Right renal pelvis (tissue), 4 donors: Measurements from ENCODE around the gene PCSK7. TPM values are rescaled to one million over a fixed set of nuclear protein-coding genes. Genes with fewer than 3 reads are reported as not detected.

Source experiments
- DNase-seq, 4 donors: peaks; one replicate each; pipeline ENCODE4 v3.0.0-alpha.2; 2013; ENCODE audit warnings: low read depth in 4 of 4, low spot score in 3 of 4, missing footprints in 1 of 4
- polyA plus RNA-seq, 4 donors: library from polyadenylated mRNA; unstranded; fragments of 120-200 nt; gene quantifications; one replicate each; pipeline ENCODE4 v1.2.1, GENCODE V29; 2013; ENCODE audit not compliant: insufficient read length in 4 of 4

Gene PCSK7
- polyA plus RNA-seq, 4 donors: 20.7 to 22.3 (median 21.4) TPM

DNA sequence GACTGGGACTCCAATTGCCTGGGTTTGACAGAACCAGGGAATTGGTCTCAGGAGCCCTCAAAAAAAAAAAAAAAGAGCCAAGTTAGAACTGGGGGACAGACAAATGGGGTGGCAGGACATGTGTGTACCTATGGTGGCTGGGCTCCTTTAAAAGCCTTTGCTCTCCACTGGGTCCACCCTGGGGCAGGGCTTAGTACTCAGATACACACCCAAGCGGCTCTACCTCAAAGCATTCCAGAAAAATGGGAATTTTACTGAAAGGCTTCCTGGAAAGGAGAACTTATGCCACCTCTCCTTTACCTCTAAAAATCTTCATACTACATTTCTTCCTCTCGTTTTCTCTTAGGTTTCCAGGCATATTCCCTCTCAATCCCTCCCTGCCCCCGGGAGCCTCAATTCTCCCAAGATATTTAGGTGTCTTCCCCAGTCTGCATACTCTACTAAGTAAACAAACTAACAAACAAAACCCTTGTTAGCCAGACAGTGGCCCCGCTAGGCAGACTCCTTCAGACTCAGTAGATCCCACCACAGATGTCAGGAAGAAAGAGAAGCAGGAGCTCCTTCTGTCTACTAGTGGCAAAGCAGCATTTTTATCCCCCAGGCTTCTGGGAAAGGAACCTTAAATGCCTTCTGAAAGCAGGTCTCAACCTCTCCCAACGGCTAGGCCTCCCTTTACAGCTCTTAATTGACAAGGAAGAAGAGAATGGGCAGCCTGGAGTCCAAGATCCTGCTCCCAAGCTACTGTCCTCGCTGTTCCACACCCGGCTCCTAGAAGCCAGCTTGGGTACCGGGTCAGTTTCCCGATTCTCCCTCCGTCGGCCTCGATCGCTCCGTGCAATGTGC is 653 bp downstream of the PCSK7 start:
- no peak for DNase-seq

DNA sequence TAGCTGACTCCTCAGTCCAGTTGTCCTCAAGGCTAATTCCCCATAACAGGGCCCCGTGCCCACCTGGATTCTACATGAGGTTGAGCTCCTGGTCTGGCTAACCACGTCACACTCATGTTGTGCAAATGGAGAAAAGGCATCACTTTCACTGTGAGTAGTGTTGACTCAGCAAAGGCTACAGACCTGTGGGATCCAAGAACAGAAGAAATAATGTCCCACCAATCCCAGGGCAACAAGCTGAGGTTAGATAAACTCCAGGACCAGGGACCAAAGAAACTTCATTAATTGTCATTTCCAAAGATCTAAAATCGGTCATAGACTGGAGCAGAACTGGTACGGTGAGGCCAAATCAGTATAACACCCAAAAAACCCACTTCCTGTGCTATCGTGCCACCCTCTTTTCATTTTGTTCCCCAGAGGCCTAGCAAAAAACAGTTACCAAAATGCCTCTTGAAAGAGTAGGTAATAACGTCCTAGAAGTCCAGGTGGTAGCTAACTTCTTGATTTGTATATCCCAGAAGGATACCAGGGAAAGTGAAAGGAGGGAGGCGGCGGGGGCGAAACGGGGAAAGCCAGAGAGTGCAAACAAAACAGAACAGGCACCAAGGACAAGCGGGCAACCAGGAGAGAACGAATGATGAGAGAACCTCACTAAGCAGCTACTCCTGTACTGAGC is 1.4 kb downstream of the PCSK7 start:
- DNase-seq: no peak

DNA sequence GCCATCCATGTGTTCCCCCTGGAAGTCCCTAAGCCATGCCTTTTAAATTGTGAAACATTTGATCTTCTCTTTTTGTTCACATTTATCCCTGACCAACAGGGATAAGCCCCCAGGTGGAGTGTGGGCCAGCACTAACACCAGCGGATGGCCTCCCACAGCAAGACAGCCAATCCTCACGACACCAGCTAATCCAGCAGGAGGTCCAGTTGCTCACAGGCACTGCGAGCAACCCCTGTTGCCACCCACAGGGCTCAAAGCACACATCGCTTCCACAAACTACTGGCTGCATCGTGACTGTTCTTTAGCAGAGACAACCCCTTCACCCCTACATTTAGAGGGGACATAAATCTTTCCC is 2.0 kb downstream of the PCSK7 start:
- DNase-seq: no peak

DNA sequence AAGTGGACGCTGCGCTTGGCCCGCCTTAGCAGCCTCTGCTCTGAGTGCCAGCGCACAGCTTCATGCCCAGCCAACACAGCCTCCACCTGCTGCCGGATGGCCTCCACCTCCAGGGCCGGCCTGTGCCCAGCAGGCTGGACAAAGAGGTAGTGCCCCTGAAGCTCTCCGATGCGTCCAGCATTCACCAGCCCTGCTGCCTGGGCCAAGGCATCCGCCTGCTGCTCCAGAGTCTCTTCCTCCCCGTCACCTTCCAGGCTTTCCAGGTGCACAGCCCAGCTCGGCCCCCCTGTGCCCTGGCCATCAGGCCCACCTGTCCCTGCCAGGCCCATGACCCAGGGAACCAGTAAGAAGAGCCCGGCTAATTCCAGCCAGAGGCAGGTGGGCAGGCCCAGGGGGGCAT is 2.5 kb downstream of the PCSK7 start:
- no peak for DNase-seq

DNA sequence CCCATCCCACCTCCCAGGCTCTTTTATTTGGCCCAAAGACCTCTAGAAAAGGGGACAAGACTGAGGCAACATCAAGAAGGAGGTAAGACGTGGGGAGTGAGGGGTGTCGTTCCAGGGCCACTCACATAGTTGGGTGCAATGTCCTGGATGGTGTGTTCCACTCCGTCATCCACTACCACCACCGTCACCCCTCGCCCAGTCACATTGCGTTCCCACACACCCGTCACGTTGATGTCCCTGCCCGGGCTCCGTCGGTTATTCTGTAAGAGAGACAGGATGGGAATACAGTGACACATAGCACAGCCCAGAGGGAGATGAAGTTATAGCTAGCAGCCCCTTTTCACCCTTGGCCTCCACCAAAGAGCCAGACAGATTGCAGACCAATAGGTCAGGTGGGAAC is 3.8 kb downstream of the PCSK7 start:
- DNase-seq: no peak

DNA sequence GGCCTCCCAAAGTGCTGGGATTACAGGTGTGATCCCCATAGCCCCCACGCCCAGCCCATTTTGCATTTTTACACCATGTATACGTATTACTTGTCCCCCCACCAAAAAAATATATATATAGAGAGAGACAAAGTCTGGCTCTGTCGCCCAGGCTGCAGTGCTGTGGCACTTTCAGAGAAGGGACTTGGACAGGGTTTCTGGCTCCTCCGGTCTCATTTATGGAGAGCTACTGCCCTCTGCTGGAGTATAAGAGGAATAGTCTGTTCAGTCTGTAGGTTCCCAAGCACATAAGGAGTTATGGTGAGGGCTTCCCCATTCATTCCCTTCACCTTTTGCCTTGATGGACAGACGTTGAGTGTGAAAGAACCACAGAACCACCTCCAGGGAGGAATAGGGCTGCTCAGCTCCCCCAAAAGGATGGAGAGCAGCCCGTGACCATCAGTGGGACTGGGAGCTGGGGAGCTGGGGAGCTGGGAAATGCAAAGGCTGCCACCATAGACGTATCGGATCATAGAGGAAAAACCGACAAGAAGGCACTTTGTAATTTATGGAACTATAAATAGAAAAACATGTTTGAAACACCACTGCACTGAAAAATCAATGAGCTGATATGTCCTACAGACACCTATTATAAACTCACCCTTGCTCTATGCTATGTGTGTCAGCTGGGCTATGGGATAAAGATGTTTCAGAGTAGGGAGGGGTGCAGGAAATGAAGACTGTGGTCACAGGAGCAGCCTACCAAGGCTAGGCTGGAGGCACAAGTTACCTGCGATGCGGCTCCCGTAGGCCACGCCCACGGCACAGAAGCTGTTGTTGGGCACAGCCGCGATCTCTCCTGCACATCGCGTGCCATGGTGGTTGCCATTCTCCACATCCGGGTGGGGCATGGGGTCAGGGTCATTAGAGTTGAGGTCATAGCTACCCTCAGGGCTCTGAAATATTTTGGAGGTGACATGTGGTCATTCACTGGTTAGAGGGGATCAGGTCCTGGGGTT is 5.2 kb downstream of the PCSK7 start:
- DNase-seq: peak; percentile 66 to 78 (median 70)

DNA sequence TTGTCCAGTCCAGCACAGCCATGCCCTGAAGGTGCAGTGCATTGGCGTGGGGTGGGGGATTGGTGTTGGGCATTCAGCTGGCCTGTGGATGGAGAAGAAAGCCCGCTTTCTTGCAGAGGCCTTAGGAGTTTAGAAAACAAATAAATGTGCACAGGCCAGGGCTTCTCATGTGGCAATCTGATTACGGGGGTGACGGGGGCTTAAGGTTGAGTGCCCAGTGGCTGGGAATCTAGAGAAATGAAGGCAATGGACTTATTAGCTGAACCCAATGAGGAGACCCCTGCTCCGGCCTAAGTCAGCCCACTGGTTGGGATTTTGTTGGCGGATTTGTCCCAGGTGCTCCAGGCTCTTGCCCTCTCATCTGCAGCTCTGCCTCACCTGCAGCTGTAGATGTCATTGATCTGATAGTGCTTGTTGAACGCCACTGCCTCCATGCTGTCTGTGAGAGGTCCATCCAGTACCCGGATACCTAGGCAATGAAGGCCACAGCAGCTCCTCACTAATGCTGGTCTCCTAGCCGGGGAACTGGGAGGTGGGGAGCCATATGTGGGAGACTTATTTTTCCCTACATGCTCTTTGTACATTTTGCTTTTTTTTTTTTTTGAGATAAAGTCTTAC is 6.2 kb downstream of the PCSK7 start:
- no peak for DNase-seq

DNA sequence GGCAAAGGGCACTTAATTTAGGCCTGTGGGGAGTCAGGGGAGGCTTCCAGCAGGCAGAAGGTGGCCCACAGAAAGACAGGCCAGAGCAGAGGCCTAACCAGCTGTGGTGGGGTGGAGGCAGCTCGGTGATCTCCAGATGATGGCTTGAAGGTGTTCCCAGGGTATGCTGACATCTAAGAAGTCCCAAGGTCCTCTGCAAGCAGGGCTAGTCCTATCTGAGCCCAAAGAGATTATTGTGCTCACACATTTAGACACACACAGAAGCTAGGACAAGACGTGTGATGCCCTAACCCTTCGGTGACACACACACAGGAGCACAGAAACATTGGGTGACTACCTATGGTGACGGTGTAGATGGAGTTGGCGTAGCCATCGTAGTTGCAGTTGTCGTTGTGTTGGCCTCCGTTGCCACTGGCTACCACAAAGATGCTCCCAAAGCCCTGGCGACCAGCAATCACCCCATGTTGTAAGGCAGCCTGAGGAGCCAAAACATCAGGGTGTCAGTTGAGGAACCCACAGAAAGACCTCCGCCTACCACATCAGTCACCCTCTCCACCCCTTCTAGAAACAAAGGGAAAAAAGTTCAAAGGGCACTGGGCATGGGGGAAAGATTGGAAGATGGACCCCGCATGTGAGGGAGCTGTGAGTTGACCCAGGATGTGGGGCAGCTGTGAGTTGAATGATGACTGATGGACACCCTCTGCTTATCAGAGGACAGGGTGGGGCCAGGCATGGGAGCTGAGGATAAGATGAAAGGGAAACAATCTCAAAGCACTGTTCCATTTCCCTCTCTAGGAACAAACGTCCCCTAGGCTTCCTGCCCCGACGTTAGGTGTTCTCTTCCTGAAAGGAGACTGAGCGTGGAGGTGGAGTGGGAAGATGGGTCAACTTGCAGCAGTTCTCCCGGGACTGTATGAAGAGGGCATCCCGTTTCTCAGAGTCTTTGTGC is 7.9 kb downstream of the PCSK7 start:
- DNase-seq: no peak

DNA sequence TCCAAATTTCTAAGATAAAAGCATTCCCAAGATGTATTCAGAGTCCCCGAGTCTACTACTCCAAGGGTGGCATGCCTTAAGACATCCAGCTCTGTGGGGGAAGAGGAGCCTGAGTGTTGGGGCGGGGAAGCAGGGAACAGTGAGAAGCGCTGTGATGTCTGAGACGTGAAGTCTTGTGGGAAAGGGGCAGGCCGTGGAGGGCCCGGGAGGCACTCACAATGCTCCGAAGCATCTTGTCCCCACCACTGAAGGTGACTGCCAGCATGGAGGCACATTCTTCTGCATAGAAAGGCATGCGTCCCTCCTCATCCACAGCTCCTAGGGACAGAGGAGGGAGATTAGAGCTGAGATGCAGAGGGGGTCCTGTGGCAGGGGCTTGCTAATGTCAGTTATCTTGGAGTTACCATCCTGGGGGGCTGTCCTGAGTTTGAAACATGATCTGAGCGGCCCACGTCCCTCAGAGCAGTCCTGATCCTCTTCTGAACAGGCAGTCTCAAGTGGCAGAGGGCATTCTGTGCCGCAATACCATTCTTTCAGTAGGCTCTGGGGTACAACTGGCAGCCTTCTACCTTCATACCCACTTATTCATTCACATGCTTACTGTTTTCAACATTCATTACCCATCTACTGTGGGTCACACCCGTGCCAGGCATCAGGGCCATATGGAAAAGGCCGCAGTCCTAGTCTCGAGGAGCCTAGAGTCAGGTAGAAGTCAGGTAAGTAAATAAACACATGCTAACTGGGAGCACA is 8.7 kb downstream of the PCSK7 start:
- no peak for DNase-seq

DNA sequence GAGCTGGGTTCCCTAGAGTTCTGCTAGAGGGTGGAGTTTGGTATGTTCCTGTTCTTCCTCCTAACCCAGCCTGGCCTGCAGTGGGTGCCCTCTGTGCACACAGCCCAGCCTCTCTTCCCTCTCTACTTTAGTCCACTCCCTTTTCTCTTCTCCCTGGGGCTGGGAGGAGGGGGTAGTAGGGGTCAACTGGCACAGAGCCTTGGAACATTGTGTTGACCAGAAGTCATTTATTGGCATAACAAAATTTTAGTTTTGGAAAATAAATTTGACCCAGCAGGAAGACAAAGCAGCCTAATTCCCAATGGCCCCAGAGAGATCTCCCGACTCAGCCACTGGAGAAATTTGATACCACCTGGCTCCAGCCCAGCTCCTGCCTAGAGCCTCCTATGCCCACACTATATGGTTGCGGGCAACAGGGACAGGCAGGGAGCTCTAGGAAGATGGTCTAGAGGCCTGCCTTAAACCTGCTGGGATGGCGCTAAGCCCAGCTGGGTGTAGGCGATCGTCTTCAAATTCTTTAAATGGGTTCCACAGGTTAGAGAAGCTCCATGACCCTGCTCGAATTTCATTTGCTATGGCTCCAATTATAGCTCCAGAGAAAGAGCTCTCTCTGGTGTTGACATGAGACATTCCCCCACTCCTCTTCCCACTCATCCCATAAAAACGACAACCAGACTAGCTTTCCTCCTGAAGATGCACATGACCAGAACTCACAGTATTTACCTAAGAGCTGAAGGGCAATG is 9.9 kb downstream of the PCSK7 start:
- DNase-seq: no peak

DNA sequence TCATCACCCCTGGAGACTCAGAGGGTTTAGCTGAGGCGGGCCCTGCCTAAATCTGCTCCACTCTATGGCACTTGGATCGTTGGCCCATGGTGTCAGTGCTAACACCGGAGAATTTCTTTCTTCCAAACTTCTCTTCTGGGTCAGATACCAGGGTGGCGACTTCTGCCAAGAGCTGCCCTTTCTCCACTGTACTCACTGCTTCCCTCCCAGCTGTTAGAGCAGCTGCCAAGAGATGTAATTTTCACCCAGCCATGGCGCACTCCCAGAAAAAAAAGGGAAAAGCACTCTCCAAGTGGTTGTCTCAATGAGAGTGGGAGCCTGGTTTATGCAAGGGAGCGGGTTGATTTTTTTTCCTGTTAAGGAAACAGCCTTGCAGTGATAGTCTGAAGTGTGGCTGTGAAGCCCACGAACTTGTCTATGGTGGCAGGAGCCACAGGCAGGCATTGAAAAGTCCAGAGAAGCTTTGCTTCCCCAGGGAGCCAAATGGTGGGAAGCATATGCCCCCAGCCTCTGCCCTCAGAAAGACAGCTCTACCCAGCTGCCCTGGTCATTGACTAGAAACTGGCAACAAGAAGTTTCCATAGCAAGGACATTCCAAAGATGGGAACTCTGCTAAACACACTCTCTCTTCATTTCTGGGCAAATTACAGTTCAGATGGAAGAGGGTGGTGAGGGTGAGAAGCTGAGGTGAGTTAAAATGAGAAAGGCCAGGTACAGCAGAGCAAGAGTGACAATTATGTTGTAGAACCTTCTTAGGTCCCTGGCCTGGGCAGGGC is 10.7 kb downstream of the PCSK7 start:
- DNase-seq: no peak

DNA sequence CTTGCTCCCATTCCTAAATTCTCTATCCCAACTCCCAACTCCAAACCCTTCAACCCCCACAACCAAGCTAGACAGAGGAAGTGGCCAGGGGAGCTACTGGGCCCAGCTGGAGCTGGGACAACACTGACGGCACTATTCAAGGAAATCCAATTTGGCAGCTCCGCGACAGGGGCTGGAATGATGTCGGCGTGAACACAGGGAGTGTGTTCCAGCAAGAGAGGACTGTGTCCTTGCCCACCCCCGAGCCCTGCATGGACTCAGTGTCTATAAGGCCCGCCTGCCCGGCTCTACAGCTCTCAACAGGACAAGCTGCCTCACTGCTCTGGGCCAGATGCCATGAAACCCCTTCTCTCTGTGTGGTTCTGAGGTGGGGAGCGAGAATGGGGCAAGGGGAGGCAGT is 11.3 kb downstream of the PCSK7 start:
- no peak for DNase-seq

DNA sequence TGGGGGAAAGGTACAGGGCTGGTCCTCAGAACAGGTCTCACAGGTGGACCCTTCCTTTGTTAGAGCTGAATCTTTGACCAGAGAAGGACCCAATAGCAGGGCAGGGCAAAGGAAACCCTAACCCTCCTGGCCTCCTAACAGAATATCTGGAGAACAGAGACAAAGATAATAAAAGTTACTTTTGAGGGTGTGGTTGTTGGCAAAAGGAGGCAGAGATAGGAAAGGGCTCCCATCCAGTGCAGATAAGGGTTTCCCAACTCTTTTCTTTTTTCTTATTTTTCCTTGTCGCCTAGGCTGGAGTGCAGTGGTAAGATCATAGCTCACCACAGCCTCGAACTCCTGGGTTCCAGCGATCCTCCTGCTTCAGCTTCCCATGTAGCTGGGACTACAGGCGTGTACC is 11.9 kb downstream of the PCSK7 start:
- no peak for DNase-seq

DNA sequence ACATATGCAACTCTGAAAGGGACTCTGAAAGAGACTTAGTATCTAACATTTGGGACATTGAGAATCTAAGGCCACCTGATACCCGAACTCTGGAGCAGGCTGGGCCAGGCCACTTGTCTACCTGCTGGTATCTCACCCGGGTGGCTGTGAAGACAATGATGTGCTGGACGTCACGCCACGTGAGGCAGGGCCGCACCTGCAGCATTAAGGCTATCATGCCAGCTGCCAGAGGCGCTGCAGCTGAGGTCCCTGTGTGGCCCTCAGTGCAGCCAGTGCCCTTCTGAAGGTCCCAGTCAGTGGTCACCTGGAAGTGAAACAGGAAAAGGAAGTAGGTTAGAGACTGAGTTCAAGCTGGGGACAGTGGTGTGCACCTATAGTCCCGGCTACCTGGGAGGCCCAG is 12.4 kb downstream of the PCSK7 start:
- no peak for DNase-seq

DNA sequence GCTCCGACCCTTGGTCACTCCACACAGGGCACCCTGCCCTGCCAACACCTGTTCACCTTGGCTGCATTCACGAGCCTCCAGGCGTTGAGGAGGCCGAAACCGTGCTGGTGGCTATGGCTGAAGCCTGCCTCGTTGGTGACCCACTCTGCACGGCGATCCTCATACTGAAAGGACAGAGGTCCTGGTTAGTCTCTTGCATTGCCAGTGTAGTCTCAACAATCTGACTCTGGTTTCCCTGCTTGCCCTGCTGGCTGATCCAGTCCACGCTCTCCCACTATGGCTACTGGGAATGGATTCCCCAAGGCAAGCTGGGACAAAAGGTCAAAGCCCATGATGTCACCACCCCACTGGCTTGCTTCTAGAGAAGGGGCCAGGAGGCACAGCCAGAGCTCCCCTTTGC is 12.9 kb downstream of the PCSK7 start:
- no peak for DNase-seq

DNA sequence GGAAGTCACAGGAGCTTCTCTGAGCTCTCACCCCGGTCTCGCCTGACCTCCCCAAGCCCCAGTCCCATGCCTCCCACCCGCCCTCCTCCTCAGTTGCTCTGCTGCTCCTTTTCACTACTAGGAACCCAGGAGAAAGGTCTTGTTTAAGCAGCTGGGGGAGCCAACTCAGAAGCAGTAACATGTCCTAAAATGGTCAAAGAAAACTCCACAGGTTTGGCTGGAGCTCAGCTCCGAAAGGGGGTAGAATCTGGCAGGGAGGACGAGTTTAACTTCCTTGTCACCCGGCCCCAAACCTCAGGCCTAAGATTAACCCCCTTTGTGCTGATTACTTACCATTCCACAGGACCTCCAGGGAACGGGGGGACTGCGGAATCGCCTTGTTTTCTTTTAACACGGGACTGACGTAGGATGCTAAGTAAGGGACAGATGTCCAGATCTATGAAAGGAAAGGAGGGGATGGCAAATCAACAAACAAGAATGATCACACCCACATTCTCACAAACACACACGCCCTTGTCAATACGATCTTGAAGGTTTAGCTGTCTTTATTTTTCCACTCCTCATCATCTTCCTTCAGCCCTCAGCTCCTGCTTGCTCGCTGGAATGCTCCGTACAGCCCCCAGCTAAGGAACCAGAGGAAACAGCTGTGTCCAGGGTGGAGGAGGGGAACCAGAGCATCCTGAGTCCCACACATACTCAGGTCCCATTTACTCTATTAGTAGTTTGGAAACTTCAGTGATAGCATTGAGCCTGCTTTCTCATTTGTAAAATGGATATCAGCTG is 13.5 kb downstream of the PCSK7 start:
- no peak for DNase-seq
